Smooth muscle cell (in vitro differentiated cells): ENCODE results near the gene CST11. TPM values are rescaled to one million over a fixed set of nuclear protein-coding genes. Genes with fewer than 3 reads are reported as not detected.

Source experiments
- DNase-seq: peaks from one replicate; lab custom pipeline; 2025; ENCODE audit not compliant: unreplicated experiment; lab: John Stamatoyannopoulos, UW
- H2AFZ ChIP-seq: fragments of 200-600 bp; sonication (generic); 2 replicates; pipeline ENCODE4 v1.6.0; 2016; ENCODE audit warnings: antibody characterized with exemption, low read depth, mild to moderate bottlenecking
- H3F3A ChIP-seq: fragments of 200-600 bp; sonication (generic); 2 replicates; pipeline ENCODE4 v1.6.0; 2017; ENCODE audit warnings: antibody characterized with exemption, low read depth
- H3K27ac ChIP-seq: fragments of 200-600 bp; sonication (generic); 2 replicates; pipeline ENCODE4 v1.5.1; 2016; ENCODE audit warnings: low read depth, mild to moderate bottlenecking
- H3K27me3 ChIP-seq: fragments of 200-600 bp; sonication (generic); 2 replicates; pipeline ENCODE4 v1.6.1; 2016; ENCODE audit warnings: low read depth, mild to moderate bottlenecking
- H3K36me3 ChIP-seq: fragments of 200-600 bp; sonication (generic); 2 replicates; pipeline ENCODE4 v1.5.1; 2016; ENCODE audit warnings: low read depth
- H3K4me1 ChIP-seq: fragments of 200-600 bp; sonication (generic); 2 replicates; pipeline ENCODE4 v1.5.1; 2016; ENCODE audit warnings: low read depth
- H3K4me2 ChIP-seq: fragments of 200-600 bp; sonication (generic); 2 replicates; pipeline ENCODE4 v1.6.0; 2016; ENCODE audit warnings: mild to moderate bottlenecking
- H3K4me3 ChIP-seq: fragments of 200-600 bp; sonication (generic); 2 replicates; pipeline ENCODE4 v1.5.1; 2016; ENCODE audit warnings: mild to moderate bottlenecking
- H3K79me2 ChIP-seq: fragments of 200-600 bp; sonication (generic); 2 replicates; pipeline ENCODE4 v1.6.0; 2016; ENCODE audit warnings: low read depth, mild to moderate bottlenecking
- H3K9ac ChIP-seq: fragments of 200-600 bp; sonication (generic); 2 replicates; pipeline ENCODE4 v1.6.0; 2016; ENCODE audit warnings: low read depth
- H3K9me3 ChIP-seq: fragments of 200-600 bp; sonication (generic); replicated peaks from 2 replicates; pipeline ENCODE4 v1.5.1; 2016; ENCODE audit warnings: low read depth
- H4K20me1 ChIP-seq: fragments of 200-600 bp; sonication (generic); 2 replicates; pipeline ENCODE4 v1.6.0; 2016; ENCODE audit warnings: low read depth
- WGBS: methylation state at CpG from one replicate; pipeline ENCODE4 v1.1.7; 2016; ENCODE audit warnings: low lambda C conversion rate; 5-methylcytosine and 5-hydroxymethylcytosine counted together
- polyA plus RNA-seq: library from polyadenylated mRNA; unstranded; fragments of >200 nt; fragmentation: Nextera tagmentation; extraction: Ambion mirVana; gene quantifications from 2 replicates; pipeline ENCODE4 v1.2.1, GENCODE V29; 2016
- total RNA-seq: library from RNA; depleted of rRNA; stranded (reverse); fragments of >200 nt; gene quantifications from 2 replicates; pipeline ENCODE4 v1.2.3, GENCODE V29; 2014
- TF ChIP-seq, protein P1 (sequence below): fragments of 200-600 bp; sonication (generic); IDR thresholded peaks from 2 replicates; pipeline ENCODE4 v1.5.1; 2017; ENCODE audit warnings: borderline replicate concordance, mild to moderate bottlenecking, antibody characterized with exemption; ENCODE audit not compliant: insufficient read depth, poor library complexity, severe bottlenecking

The CST11 gene
- total and polyA plus RNA-seq, 2 experiments from 2014 or later, result not detected

DNA sequence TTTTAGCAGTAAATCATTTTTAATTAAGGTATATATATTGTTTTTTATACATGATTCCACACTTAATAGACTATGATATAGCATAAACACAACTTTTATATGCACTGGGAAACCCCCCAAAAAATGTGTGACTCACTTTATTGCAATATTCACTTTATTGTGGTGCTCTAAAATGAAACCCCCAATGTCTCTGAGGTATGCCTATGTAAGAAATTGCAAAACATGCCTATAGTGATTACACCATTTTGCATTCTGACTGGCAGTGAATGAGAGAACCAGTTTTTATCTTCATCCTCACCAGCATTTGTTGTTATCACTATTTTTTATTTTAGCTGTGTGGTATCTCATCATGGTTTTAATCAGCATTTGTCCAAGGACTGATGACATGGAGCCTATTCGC, 8.5 kb upstream of the CST11 start:
- H3K4me2 ChIP-seq, result no peak overlapping the region
- H3K79me2 ChIP-seq, result no peaks in the 10 kb centered on the region
- H3K9me3 ChIP-seq, result no peaks in the 10 kb centered on the region
- H4K20me1 ChIP-seq, result no peaks in the 10 kb centered on the region
- 100% methylated on average over 1 of the region's 1 CpG for WGBS
- no peak for DNase-seq
- H3F3A ChIP-seq, result no peaks in the 10 kb centered on the region
- no peak overlapping the region for H2AFZ ChIP-seq
- H3K27ac ChIP-seq, result no peak overlapping the region
- no peak overlapping the region for H3K9ac ChIP-seq
- H3K4me3 ChIP-seq, result no peak overlapping the region
- no peaks in the 10 kb centered on the region for H3K27me3 ChIP-seq
- TF ChIP-seq, protein P1, sequence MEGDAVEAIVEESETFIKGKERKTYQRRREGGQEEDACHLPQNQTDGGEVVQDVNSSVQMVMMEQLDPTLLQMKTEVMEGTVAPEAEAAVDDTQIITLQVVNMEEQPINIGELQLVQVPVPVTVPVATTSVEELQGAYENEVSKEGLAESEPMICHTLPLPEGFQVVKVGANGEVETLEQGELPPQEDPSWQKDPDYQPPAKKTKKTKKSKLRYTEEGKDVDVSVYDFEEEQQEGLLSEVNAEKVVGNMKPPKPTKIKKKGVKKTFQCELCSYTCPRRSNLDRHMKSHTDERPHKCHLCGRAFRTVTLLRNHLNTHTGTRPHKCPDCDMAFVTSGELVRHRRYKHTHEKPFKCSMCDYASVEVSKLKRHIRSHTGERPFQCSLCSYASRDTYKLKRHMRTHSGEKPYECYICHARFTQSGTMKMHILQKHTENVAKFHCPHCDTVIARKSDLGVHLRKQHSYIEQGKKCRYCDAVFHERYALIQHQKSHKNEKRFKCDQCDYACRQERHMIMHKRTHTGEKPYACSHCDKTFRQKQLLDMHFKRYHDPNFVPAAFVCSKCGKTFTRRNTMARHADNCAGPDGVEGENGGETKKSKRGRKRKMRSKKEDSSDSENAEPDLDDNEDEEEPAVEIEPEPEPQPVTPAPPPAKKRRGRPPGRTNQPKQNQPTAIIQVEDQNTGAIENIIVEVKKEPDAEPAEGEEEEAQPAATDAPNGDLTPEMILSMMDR, result no peak
- H3K36me3 ChIP-seq, result no peaks in the 10 kb centered on the region
- no peaks in the 10 kb centered on the region for H3K4me1 ChIP-seq

DNA sequence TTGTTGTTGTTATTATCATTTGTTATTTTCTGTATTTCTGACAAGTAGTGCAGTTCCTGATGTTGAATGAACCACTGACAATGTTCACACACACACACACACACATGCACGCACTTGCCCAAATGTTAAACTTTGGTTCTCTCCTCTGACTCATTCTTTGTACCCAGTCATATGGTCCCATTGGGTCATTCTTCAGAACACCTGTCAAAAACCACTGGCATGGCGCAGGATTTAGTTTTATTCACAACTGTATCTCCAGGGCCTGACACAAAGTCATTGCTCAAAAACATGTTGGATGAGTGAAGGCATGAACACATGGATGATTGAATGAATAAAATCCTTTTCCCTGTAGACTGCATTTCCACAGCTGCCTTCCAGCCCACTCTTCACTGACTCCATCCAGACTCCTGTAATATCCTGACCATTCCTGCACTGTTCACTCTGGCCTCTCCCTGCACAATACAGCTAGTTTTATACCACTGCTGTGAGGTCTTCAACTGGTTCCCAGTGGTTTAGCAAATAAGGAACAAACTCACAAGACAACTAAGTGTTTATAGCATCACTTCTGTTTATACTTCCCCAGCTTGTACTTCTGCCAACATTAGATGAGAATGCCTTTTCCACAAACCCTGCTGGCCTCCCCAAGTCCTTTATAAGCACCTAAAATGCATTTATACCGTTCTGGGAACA, 6.9 kb upstream of the CST11 start:
- Histone ChIP-seq H3K27me3 (no peaks in the 10 kb centered on the region), H3K4me3 (no peak overlapping the region), H3K9me3 (no peaks in the 10 kb centered on the region), H3K4me1 (no peaks in the 10 kb centered on the region), H3K36me3 (no peaks in the 10 kb centered on the region), H3K27ac (no peak overlapping the region), H3K4me2 (no peak overlapping the region), H3F3A (no peaks in the 10 kb centered on the region), H4K20me1 (no peaks in the 10 kb centered on the region), H3K79me2 (no peaks in the 10 kb centered on the region), H2AFZ (no peak overlapping the region), H3K9ac (no peak overlapping the region)
- TF ChIP-seq, protein P1, result no peak
- WGBS, result 93% methylated on average over 3 of the region's 3 CpGs
- DNase-seq, result no peak

DNA sequence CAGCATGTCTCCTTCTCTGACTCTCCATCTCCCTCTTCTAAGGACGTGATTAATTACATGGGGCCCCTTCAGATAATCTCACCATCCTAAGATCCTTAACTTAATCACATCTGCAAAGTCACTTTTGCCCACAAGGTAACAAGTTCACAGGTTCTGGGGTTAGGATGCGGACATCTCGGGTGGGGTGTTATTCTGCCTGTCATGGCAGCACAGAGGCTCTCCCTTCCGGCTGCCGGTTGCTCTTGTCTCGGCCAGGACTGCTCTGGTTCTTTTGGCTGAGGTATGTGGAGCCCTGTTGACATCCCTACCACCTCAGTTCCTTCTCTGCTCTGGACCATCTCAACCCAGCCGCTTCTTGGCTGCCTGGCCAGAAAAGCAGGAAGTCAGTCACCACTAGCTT, 4.2 kb upstream of the CST11 start:
- Histone ChIP-seq H3K9ac (no peak overlapping the region), H4K20me1 (no peaks in the 10 kb centered on the region), H3K9me3 (no peaks in the 10 kb centered on the region), H3K4me3 (no peak overlapping the region), H3K36me3 (no peaks in the 10 kb centered on the region), H3K27ac (no peak overlapping the region), H3K79me2 (no peaks in the 10 kb centered on the region), H2AFZ (no peak overlapping the region), H3K4me2 (no peak overlapping the region), H3K4me1 (no peaks in the 10 kb centered on the region), H3F3A (no peaks in the 10 kb centered on the region), H3K27me3 (no peaks in the 10 kb centered on the region)
- WGBS, result 96% methylated on average over 7 of the region's 7 CpGs
- no peak for DNase-seq
- TF ChIP-seq, protein P1, result no peak

DNA sequence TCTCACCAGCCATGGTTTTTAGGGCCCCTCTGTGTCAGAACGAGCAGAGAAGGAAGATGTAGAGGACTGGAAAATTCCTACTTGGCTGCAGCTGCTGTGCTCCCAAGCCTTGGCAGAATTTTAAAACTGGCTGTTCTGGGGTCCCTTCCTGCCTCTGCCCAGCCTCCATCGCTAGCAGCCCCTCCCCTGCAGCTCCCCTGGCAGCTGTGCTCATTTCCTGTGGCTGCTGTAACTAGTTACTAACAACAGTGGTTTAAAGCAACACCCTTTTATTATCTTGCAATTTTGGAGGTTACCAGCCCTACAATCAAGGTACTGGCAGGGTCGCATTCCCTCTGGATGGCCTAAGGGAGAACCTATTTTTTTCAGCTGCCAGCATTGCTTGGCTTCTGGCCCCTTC, 3.7 kb upstream of the CST11 start:
- H4K20me1 ChIP-seq, result no peaks in the 10 kb centered on the region
- H3K79me2 ChIP-seq, result no peaks in the 10 kb centered on the region
- H3K9ac ChIP-seq, result no peak overlapping the region
- no peaks in the 10 kb centered on the region for H3F3A ChIP-seq
- H2AFZ ChIP-seq, result no peak overlapping the region
- H3K4me3 ChIP-seq, result no peak overlapping the region
- H3K27ac ChIP-seq, result no peak overlapping the region
- H3K36me3 ChIP-seq, result no peaks in the 10 kb centered on the region
- WGBS, result 85% methylated on average over 3 of the region's 3 CpGs
- no peak for DNase-seq
- TF ChIP-seq, protein P1, result no peak
- no peak overlapping the region for H3K4me2 ChIP-seq
- H3K9me3 ChIP-seq, result no peaks in the 10 kb centered on the region
- no peaks in the 10 kb centered on the region for H3K4me1 ChIP-seq
- H3K27me3 ChIP-seq, result no peaks in the 10 kb centered on the region
